B cell (primary cell): Measurements from ENCODE around the gene TAF1D.

ENCODE experiments used
- EZH2 ChIP-seq: IDR thresholded peaks from 2 replicates; pipeline ENCODE4 v1.6.1; 2012; ENCODE audit warnings: borderline replicate concordance, low read depth, mild to moderate bottlenecking, moderate library complexity, low read length; ENCODE audit not compliant: insufficient read depth, poor library complexity, severe bottlenecking
- TF ChIP-seq, protein P1 (sequence below): fragments of 200-600 bp; IDR thresholded peaks from one replicate; pipeline ENCODE4 v1.8.0; 2022; ENCODE audit warnings: antibody characterized with exemption, mild to moderate bottlenecking

DNA sequence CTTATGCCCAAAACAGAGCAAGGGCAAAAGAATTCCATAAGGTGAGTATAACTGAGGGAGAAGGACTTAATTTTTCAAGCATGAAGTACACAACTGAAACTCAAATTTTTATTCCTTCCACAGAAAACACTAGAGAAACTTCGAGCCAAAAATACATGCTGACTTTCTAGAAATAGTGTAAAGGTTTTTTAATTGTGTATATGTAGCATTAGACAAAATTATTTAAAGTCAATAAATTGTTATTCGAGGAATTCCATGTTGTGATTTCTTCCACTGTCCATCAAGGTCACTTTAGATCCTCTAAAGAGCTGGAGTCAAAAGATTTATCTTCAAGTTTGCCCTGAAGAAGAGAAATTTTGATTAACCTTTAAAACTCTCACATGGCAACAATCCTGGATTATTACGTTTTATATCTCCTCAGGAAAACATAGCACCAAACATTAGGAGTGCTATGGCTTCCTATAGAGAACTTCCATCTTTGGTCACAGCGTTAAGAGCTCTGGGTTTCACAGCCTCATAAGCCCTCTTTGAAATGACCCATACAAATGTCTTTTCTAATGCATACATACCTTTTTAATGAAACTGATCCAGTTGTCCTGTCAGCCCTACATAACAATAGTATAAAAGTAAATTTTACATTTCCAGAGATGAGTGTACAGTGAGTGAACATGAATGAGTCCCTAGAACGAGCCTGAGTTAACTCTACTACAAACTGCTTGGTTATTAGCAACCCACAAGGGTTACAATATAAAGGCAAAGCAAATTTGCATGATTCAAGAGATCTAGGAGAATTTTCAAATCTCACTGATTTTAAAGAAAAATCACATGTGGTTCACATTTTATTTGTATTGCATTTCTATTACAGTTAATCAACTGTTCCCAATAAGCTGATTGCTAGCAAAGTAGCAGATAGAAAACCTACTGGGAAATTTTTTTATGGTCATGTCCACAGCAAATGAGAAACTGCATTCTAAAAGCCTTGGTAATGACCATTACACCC lies 10.9 kb downstream of the TAF1D start:
- TF ChIP-seq, protein P1, sequence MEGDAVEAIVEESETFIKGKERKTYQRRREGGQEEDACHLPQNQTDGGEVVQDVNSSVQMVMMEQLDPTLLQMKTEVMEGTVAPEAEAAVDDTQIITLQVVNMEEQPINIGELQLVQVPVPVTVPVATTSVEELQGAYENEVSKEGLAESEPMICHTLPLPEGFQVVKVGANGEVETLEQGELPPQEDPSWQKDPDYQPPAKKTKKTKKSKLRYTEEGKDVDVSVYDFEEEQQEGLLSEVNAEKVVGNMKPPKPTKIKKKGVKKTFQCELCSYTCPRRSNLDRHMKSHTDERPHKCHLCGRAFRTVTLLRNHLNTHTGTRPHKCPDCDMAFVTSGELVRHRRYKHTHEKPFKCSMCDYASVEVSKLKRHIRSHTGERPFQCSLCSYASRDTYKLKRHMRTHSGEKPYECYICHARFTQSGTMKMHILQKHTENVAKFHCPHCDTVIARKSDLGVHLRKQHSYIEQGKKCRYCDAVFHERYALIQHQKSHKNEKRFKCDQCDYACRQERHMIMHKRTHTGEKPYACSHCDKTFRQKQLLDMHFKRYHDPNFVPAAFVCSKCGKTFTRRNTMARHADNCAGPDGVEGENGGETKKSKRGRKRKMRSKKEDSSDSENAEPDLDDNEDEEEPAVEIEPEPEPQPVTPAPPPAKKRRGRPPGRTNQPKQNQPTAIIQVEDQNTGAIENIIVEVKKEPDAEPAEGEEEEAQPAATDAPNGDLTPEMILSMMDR: no peak
- TF ChIP-seq EZH2: no peak
